Activated CD8-positive, alpha-beta memory T cell treated with anti-CD3 and anti-CD28 coated beads for 1 hour (primary cell): Measurements from ENCODE around the gene SPDYC.
"Not testable (repeated sequence)": the region's sequence is repeated elsewhere in the genome, so short reads cannot be mapped to it uniquely, and the experiment has no call there.

Experiments
- DNase-seq, 2 donors: peaks; one replicate each; pipeline ENCODE4 v3.0.0-alpha.2; 2020; ENCODE audit warnings: low read depth in 1 of 2; ENCODE audit errors: extremely low read depth in 1 of 2

SPDYC gene

GRCh38 chr11:65133724-65134123 lies 36.3 kb upstream of the SPDYC start:
- DNase-seq: no peak

DNA sequence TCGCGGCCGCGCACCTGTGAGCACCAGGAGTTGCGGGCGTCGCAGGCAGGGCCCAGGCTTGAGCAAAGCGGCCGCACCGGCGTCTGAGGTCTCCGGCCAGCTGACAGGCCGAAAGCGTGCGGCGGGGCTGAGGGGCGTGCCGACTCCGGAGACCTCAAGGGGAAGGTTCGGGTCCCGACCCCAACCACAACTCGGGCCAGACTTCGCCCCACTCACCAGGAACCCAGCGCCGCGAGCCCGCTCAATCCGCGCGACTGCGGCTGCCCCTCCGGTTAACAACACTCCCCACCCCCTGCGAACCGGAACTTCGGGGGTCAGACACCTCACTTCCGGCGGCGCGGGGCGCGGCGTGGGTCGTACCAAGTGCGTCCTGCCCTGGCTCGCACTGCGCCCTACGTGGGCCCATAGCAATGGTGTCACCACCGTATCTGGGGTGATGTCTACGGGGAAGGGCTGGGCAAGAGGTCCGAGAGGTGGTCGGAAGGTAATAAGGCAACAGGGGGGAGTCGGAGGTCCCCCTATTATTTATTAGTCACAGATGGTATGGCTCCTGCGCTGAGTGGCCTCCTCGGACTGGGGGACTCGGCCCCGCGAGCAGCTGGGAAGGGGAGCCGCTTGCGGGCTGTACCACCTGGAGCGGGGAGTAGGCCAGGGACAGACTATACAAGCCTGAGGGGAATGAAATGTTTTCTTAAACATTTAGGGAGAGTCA lies 35.6 kb upstream of the SPDYC start, which contains the start of gene SYVN1:
TSS of gene SYVN1 (minus strand) at position 280 of the 712 bp plus-strand sequence. CDS start 918 bp downstream, outside the sequence.
- peak; percentile 65 to 86 for DNase-seq

DNA sequence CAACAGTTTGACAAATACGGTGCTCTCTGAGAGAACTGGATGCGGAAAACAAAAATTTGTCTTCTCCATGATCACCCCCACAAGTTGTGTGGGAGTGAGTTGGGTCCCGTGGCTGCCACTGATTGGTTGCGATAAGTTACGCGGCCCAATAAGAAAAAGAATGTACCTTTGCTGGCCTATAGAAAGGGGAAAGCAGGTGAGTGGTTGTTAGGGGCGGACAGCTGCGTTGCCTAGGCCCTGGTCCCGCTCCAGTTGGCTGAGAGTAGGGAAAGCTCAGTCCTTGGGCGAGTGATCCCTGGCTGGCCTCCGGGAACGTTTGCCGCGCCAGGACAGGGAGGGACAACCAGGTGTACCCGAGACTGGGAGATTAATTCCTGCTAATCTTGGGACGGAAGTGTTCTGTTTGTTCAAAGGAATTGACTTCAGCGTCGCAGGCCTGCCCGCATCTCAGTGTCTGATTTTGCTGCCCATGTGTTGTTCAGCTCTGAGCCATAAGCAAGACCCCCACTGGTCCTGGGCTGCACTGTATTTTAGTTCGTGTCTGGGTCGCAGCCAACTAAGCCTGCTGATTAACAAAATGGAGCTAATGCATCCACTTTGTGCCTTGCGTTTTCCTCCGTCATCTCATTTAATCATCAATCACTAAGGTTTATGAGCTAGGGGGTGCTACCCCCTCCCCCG lies 34.9 kb upstream of the SPDYC start:
- peak; percentile 55 to 64 for DNase-seq

- DNase-seq: no peak
These were observed 34.3 kb upstream of the SPDYC start for GRCh38 chr11:65135633-65136145.

GRCh38 chr11:65136515-65137096 lies 33.4 kb upstream of the SPDYC start:
- no peak for DNase-seq

- no peak for DNase-seq
These were observed 28.0 kb upstream of the SPDYC start for GRCh38 chr11:65141896-65142494.

- DNase-seq: no peak
These were observed 22.5 kb upstream of the SPDYC start for GRCh38 chr11:65147352-65148075.

DNA sequence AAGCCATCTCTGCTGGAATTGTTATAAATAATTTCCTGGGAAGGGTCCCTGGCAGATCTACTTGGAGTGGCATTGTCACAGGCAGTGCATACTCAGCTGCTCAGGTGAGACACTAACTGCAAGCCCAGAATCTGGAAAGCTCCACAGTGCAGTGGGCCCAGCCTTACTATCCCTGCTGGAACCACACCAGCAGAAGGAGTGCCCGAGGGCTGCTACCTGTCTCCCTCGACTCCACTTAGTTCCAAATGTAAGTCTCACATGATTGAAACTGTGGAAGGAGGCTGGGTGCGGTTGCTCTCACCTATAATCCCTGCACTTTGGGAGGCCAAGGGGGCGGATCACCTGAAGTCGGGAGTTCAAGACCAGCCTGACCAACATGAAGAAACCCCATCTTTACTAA lies 21.4 kb upstream of the SPDYC start:
- DNase-seq: no peak

- DNase-seq: not testable (repeated sequence)
These were observed 19.9 kb upstream of the SPDYC start for GRCh38 chr11:65150131-65150508.

GRCh38 chr11:65150509-65151299 lies 19.3 kb upstream of the SPDYC start:
- DNase-seq: no peak

GRCh38 chr11:65151331-65151899 lies 18.6 kb upstream of the SPDYC start:
- DNase-seq: no peak

DNA sequence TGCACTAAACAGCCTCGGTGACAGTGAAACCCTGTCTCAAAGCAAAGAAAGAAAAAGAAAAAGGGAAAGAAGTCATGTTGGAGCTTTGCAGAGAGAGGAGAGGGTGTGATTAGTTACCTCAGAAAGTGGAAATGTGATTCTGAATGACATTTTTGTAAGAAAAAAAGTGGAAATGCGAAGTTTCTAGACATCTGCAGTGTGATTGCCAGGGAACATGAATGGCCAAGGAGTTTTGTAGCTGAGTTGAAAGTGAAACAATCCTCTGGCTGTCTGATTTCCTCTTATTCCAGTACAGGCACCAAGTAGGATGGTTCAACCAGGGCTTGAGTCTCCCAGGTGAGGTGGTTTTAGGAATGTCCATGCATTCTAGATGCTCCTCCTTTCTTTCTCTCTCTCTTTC lies 17.9 kb upstream of the SPDYC start:
- no peak for DNase-seq

DNA sequence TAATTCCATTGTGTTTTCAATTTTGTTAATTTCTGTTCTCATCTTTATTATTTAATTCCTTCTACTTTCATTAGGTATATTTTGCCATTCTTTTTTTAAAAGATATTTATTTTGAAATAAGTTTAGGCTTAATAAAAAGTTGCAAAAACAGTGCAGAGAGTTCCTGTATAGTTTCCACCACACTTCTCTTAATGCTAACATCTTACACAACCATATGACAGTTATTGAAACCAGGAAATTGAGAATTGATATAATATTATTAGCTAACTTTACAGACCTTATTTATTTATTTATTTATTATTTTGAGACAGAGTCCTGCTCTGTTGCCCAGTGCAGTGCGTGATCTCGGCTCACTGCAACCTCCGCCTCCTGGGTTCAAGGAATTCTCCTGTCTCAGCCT lies 13.8 kb upstream of the SPDYC start:
- DNase-seq: no peak

DNA sequence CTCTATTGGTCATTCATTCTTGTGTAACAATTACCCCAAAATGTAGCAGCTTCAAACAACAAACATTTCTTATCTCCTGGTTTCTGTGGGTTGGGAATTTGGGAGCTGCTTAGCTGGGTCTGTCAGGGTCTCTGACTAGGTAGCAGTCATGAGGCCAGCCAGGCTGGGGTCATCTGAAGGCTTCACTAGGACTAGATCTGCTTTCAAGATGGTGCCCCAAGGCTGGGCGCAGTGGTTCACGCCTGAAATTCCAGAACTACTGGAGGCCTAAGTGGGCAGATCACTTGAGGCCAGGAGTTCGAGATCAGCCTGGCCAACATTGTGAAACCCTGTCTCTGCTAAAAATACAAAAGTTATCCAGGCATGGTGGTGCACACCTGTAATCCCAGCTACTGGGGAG lies 13.1 kb upstream of the SPDYC start:
- DNase-seq: no peak

- DNase-seq: no peak
These were observed 12.7 kb upstream of the SPDYC start for GRCh38 chr11:65157336-65157735.

GRCh38 chr11:65159012-65159411 lies 11.0 kb upstream of the SPDYC start:
- no peak for DNase-seq

GRCh38 chr11:65160643-65161042 lies 9.4 kb upstream of the SPDYC start:
- no peak for DNase-seq

DNA sequence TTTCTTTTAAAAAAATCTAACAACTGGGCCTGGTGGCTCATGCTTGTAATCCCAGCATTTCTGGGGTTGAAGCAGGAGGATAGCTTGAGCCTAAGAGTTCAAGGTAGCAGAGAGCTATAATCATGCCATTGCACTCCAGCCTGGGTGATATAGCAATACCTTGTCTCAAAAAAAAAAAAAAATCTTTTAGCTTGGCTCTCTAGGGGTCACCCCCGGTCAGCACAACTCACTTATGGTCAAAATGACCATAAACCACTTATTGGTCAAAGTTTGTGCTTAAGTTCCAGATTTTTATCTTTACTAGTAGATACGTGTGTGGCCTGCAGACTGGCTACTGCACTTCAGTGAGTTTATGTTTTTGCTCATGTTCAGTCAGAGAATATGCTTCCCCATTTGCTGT lies 6.3 kb upstream of the SPDYC start:
- DNase-seq: no peak

GRCh38 chr11:65165410-65166317 lies 4.4 kb upstream of the SPDYC start:
- no peak for DNase-seq
